Gastrocnemius medialis (tissue), 4 donors: ENCODE data around the gene NFATC4.

Source experiments
- CTCF ChIP-seq, 5 experiments: fragments of 450-650 bp in 3 of 5; fragments of 200-600 bp in 2 of 5; sonication (generic) in 2 of 5; IDR thresholded peaks in 4 of 5; conservative IDR thresholded peaks in 1 of 5; 1 replicate in 4 of 5; 2 replicates in 1 of 5; pipeline ENCODE4 v1.5.1; 2016 to 2019; ENCODE audit warnings: antibody characterized with exemption in 5 of 5, mild to moderate bottlenecking in 3 of 5, moderate library complexity in 3 of 5
- POLR2A ChIP-seq, 2 donors: fragments of 450-650 bp; IDR thresholded peaks; one replicate each; pipeline ENCODE4 v1.6.1; 2017; ENCODE audit warnings: antibody characterized with exemption in 2 of 2, mild to moderate bottlenecking in 2 of 2, moderate library complexity in 2 of 2

- TF ChIP-seq POLR2A (IDR thresholded peaks at IDR 0.05) (no peak), CTCF (IDR thresholded peaks at IDR 0.05 in 4 of 5, conservative IDR thresholded peaks at IDR 0.05 in 1 of 5) (no peak)
Measured at GRCh38 chr14:24327303-24327702, 40.7 kb upstream of the NFATC4 start.
